G401 (cell line): Measurements from ENCODE around the gene TMEM132D. TPM values are rescaled to one million over a fixed set of nuclear protein-coding genes. Genes with fewer than 3 reads are reported as not detected.
"Not testable (repeated sequence)": the region's sequence is repeated elsewhere in the genome, so short reads cannot be mapped to it uniquely, and the experiment has no call there.

Source experiments
- DNase-seq: peaks from one replicate; pipeline ENCODE4 v3.0.0-alpha.2; 2015; ENCODE audit warnings: low spot score
- in situ Hi-C: cut with HindIII; loops from 2 replicates; pipeline ENCODE4 v1.10.0; 2016; ENCODE audit warnings: low sequenced_read_pairs, mixed read lengths
- total RNA-seq: library from RNA; depleted of rRNA; stranded (reverse); fragments of >200 nt; shearing (Covaris generic); gene quantifications from 2 replicates; pipeline ENCODE4 v1.2.3, GENCODE V29; 2014

TMEM132D gene
- total RNA-seq, 1 experiment from 2014 or later, result not detected

GRCh38 chr12:129193263-129193871 is 710.5 kb downstream of the TMEM132D start:
- in situ Hi-C loops, result no loop called here
- DNase-seq, result no peak

- in situ Hi-C loops, result no loop called here
- DNase-seq, result no peak
Measured at GRCh38 chr12:129190827-129191226, 713.0 kb downstream of the TMEM132D start.

- in situ Hi-C loops, DNase-seq: not testable (repeated sequence)
Measured at GRCh38 chr12:129189879-129190278, 713.9 kb downstream of the TMEM132D start.

GRCh38 chr12:129186952-129187351 is 716.9 kb downstream of the TMEM132D start:
- in situ Hi-C loops, result no loop called here
- no peak for DNase-seq

GRCh38 chr12:129185855-129186254 is 718.0 kb downstream of the TMEM132D start:
- DNase-seq, result no peak
- in situ Hi-C loops, result no loop called here

- DNase-seq, result no peak
- in situ Hi-C loops, result no loop called here
Measured at GRCh38 chr12:129184127-129184928, 719.5 kb downstream of the TMEM132D start.

- DNase-seq, result no peak
- in situ Hi-C loops, result no loop called here
Measured at GRCh38 chr12:129179941-129180553, 723.8 kb downstream of the TMEM132D start.

- no peak for DNase-seq
- in situ Hi-C loops, result no loop called here
Measured at GRCh38 chr12:129169928-129170327, 733.9 kb downstream of the TMEM132D start.

- DNase-seq, result no peak
- in situ Hi-C loops, result no loop called here
Measured at GRCh38 chr12:129163861-129164260, 740.0 kb downstream of the TMEM132D start.

- no peak for DNase-seq
- in situ Hi-C loops, result no loop called here
Measured at GRCh38 chr12:129163461-129163860, 740.4 kb downstream of the TMEM132D start.

GRCh38 chr12:129162805-129163204 is 741.0 kb downstream of the TMEM132D start:
- no peak for DNase-seq
- in situ Hi-C loops, result no loop called here

- in situ Hi-C loops, result no loop called here
- peak; percentile 75 for DNase-seq
Measured at GRCh38 chr12:129161511-129161910, 742.3 kb downstream of the TMEM132D start.

- in situ Hi-C loops, result no loop called here
- no peak for DNase-seq
Measured at GRCh38 chr12:129160282-129160681, 743.5 kb downstream of the TMEM132D start.

- DNase-seq, result no peak
- in situ Hi-C loops, result no loop called here
Measured at GRCh38 chr12:129152351-129153104, 751.3 kb downstream of the TMEM132D start.

- no peak for DNase-seq
- in situ Hi-C loops, result no loop called here
Measured at GRCh38 chr12:129150721-129151120, 753.1 kb downstream of the TMEM132D start.

- in situ Hi-C loops, result no loop called here
- peak; percentile 14 for DNase-seq
Measured at GRCh38 chr12:129145381-129145780, 758.4 kb downstream of the TMEM132D start.

- no peak for DNase-seq
- in situ Hi-C loops, result no loop called here
Measured at GRCh38 chr12:129138776-129139175, 765.0 kb downstream of the TMEM132D start.

- no peak for DNase-seq
- in situ Hi-C loops, result no loop called here
Measured at GRCh38 chr12:129136694-129137325, 767.0 kb downstream of the TMEM132D start.

GRCh38 chr12:129127771-129128170 is 776.1 kb downstream of the TMEM132D start:
- in situ Hi-C loops, result no loop called here
- no peak for DNase-seq
